CD14-positive monocyte (primary cell): ENCODE measurements around the gene ALKBH4. TPM values are rescaled to one million over a fixed set of nuclear protein-coding genes. Genes with fewer than 3 reads are reported as not detected.
"Not testable (repeated sequence)": the region's sequence is repeated elsewhere in the genome, so short reads cannot be mapped to it uniquely, and the experiment has no call there.

ENCODE experiments used
- DNase-seq, 3 donors: peaks; one replicate each; pipeline ENCODE4 v3.0.0-alpha.2; 2011 to 2022
- H2AFZ ChIP-seq: 2 replicates; pipeline ENCODE4 v1.6.0; 2012; ENCODE audit warnings: mild to moderate bottlenecking, low read depth, low read length, inconsistent platforms; ENCODE audit not compliant: insufficient read depth, poor library complexity, severe bottlenecking
- H3K27ac ChIP-seq, 2 donors: 1 replicate in 1 of 2; 2 replicates in 1 of 2; pipeline ENCODE4 v1.5.1; 2012 to 2013; ENCODE audit warnings: low read length in 2 of 2, control low read depth in 1 of 2, inconsistent platforms in 1 of 2, low read depth in 1 of 2, mild to moderate bottlenecking in 1 of 2
- H3K27me3 ChIP-seq, 2 donors: one replicate each; pipeline versions ENCODE4 v1.6.0 to v1.6.1; 2011 to 2013; ENCODE audit warnings: low read length in 2 of 2; ENCODE audit not compliant: control insufficient read depth in 2 of 2, insufficient read depth in 2 of 2
- H3K36me3 ChIP-seq, 2 donors: replicated peaks in 1 of 2; 1 replicate in 1 of 2; 2 replicates in 1 of 2; pipeline versions ENCODE4 v1.5.1 to v1.6.1; 2012 to 2013; ENCODE audit warnings: low read length in 2 of 2, control low read depth in 1 of 2, inconsistent platforms in 1 of 2, mild to moderate bottlenecking in 1 of 2; ENCODE audit not compliant: insufficient read depth in 2 of 2, control insufficient read depth in 1 of 2
- H3K4me1 ChIP-seq, 2 donors: 1 replicate in 1 of 2; 2 replicates in 1 of 2; pipeline versions ENCODE4 v1.5.1 to v1.6.1; 2012 to 2013; ENCODE audit warnings: low read length in 2 of 2, control low read depth in 1 of 2, inconsistent platforms in 1 of 2, mild to moderate bottlenecking in 1 of 2, moderate library complexity in 1 of 2; ENCODE audit not compliant: insufficient read depth in 2 of 2, control insufficient read depth in 1 of 2
- H3K4me2 ChIP-seq: replicated peaks from 2 replicates; pipeline ENCODE3; 2012; ENCODE audit warnings: low read length, moderate library complexity, mild to moderate bottlenecking; ENCODE audit not compliant: poor library complexity, severe bottlenecking; ENCODE audit errors: extremely low read depth
- H3K4me3 ChIP-seq, 3 experiments: fragments of 200-600 bp in 1 of 3; sonication (generic) in 1 of 3; replicated peaks in 1 of 3; 1 replicate in 2 of 3; 2 replicates in 1 of 3; pipeline ENCODE4 v1.5.1; 2011 to 2013; ENCODE audit warnings: low read length in 3 of 3, mild to moderate bottlenecking in 3 of 3, control low read depth in 2 of 3, low read depth in 2 of 3, inconsistent platforms in 1 of 3, moderate library complexity in 1 of 3
- H3K79me2 ChIP-seq: 2 replicates; pipeline ENCODE4 v1.6.0; 2012; ENCODE audit warnings: mild to moderate bottlenecking, control low read depth, inconsistent platforms, low read length, moderate library complexity; ENCODE audit not compliant: insufficient read depth
- H3K9ac ChIP-seq: 2 replicates; pipeline ENCODE4 v1.6.0; 2017; ENCODE audit warnings: low read length, mild to moderate bottlenecking; ENCODE audit not compliant: insufficient read depth, poor library complexity, severe bottlenecking
- H3K9me3 ChIP-seq, 2 donors: replicated peaks in 1 of 2; 1 replicate in 1 of 2; 2 replicates in 1 of 2; pipeline versions ENCODE4 v1.5.1 to v1.6.1; 2012 to 2013; ENCODE audit warnings: low read length in 2 of 2, control low read depth in 1 of 2; ENCODE audit not compliant: control insufficient read depth in 1 of 2, insufficient read depth in 1 of 2
- H4K20me1 ChIP-seq: 2 replicates; pipeline ENCODE4 v1.6.0; 2012; ENCODE audit warnings: mild to moderate bottlenecking, low read length, control low read depth, moderate library complexity; ENCODE audit not compliant: insufficient read depth
- H3K27ac Mint-ChIP-seq, 7 donors: one replicate each; pipeline ENCODE4 v1.8.0; 2020; ENCODE audit warnings: mild to moderate bottlenecking in 7 of 7, mixed read lengths in 7 of 7, moderate library complexity in 6 of 7, inconsistent platforms in 2 of 7
- H3K27me3 Mint-ChIP-seq, 3 donors: one replicate each; pipeline ENCODE4 v1.8.0; 2021 to 2022; ENCODE audit warnings: low read depth in 3 of 3, mild to moderate bottlenecking in 3 of 3, mixed read lengths in 3 of 3, moderate library complexity in 3 of 3, inconsistent platforms in 1 of 3
- H3K36me3 Mint-ChIP-seq, 2 donors: one replicate each; pipeline ENCODE4 v1.8.0; 2020; ENCODE audit warnings: mixed read lengths in 2 of 2, inconsistent platforms in 1 of 2, mild to moderate bottlenecking in 1 of 2
- H3K4me1 Mint-ChIP-seq: one replicate; pipeline ENCODE4 v1.8.0; 2020; ENCODE audit warnings: mild to moderate bottlenecking, mixed read lengths
- H3K4me3 Mint-ChIP-seq, 2 donors: one replicate each; pipeline ENCODE4 v1.8.0; 2020; ENCODE audit warnings: mild to moderate bottlenecking in 2 of 2, mixed read lengths in 2 of 2, moderate library complexity in 1 of 2
- H3K9me3 Mint-ChIP-seq, 7 donors: one replicate each; pipeline ENCODE4 v1.8.0; 2020 to 2022; ENCODE audit warnings: mixed read lengths in 7 of 7, mild to moderate bottlenecking in 6 of 7, moderate library complexity in 6 of 7, inconsistent platforms in 2 of 7
- WGBS: methylation state at CpG from one replicate; pipeline ENCODE4 v1.1.5; 2013; ENCODE audit warnings: missing lambda C conversion rate; ENCODE audit not compliant: insufficient coverage; 5-methylcytosine and 5-hydroxymethylcytosine counted together
- intact Hi-C, 2 donors: fragments of 100-400 bp; cut with micrococcal nuclease; formaldehyde crosslinking; loops; one replicate each; pipeline versions ENCODE4 v1.15.0 to v1.15.1; 2023
- polyA plus RNA-seq, 3 donors: library from polyadenylated mRNA; depleted of rRNA in 1 of 3; unstranded in 2 of 3; stranded (reverse) in 1 of 3; fragments of 300-500 nt in 2 of 3; fragments of >200 nt in 1 of 3; fragmentation: Illumina TruSeq in 2 of 3; gene quantifications; 1 replicate in 2 of 3; 2 replicates in 1 of 3; pipeline ENCODE4 v1.2.3, GENCODE V29; 2012 to 2021

The ALKBH4 gene
- polyA plus RNA-seq, 3 donors = 2.9 to 11.8 (median 9.7) TPM

GRCh38 chr7:102510575-102510974 is 45.9 kb upstream of the ALKBH4 start:
- H3K27me3 ChIP-seq, H3K27me3 Mint-ChIP-seq, H3K4me3 ChIP-seq, H3K79me2 ChIP-seq, H4K20me1 ChIP-seq, H2AFZ ChIP-seq, H3K4me1 Mint-ChIP-seq, H3K36me3 Mint-ChIP-seq, H3K9me3 Mint-ChIP-seq, H3K4me2 ChIP-seq, H3K9ac ChIP-seq, intact Hi-C loops, H3K4me3 Mint-ChIP-seq, H3K27ac ChIP-seq, H3K9me3 ChIP-seq, DNase-seq, H3K27ac Mint-ChIP-seq, H3K36me3 ChIP-seq: not testable (repeated sequence)
- WGBS = no CpG with 5 or more reads among the region's 8 CpGs
- peaks cover 9 to 12% of the 10 kb centered on the region in 2 donors for H3K4me1 ChIP-seq

GRCh38 chr7:102507410-102508088 is 42.9 kb upstream of the ALKBH4 start:
- H3K4me3 Mint-ChIP-seq, H3K36me3 ChIP-seq, H4K20me1 ChIP-seq, H3K27me3 Mint-ChIP-seq, H3K27ac ChIP-seq, H3K4me3 ChIP-seq, H3K36me3 Mint-ChIP-seq, H3K4me1 ChIP-seq, H3K27me3 ChIP-seq, H3K27ac Mint-ChIP-seq, intact Hi-C loops, H3K9me3 Mint-ChIP-seq, DNase-seq, H3K9ac ChIP-seq, H3K4me2 ChIP-seq, H2AFZ ChIP-seq, H3K79me2 ChIP-seq, H3K4me1 Mint-ChIP-seq, H3K9me3 ChIP-seq: not testable (repeated sequence)
- WGBS = no CpG with 5 or more reads among the region's 8 CpGs

GRCh38 chr7:102505298-102506185 is 40.9 kb upstream of the ALKBH4 start:
- H3K27ac ChIP-seq, H3K4me1 ChIP-seq, H3K4me3 ChIP-seq, H3K27me3 Mint-ChIP-seq, H3K36me3 ChIP-seq, H2AFZ ChIP-seq, H3K4me1 Mint-ChIP-seq, H3K4me2 ChIP-seq, H3K79me2 ChIP-seq, H4K20me1 ChIP-seq, intact Hi-C loops, H3K9me3 Mint-ChIP-seq, H3K9ac ChIP-seq, H3K27me3 ChIP-seq, DNase-seq, H3K36me3 Mint-ChIP-seq, H3K27ac Mint-ChIP-seq, H3K9me3 ChIP-seq, H3K4me3 Mint-ChIP-seq: not testable (repeated sequence)
- no CpG with 5 or more reads among the region's 24 CpGs for WGBS

GRCh38 chr7:102503141-102503540 is 38.5 kb upstream of the ALKBH4 start:
- H3K4me3 ChIP-seq, DNase-seq: not testable (repeated sequence)
- no CpG with 5 or more reads among the region's 12 CpGs for WGBS

More at GRCh38 chr7:102503141-102503540, 38.5 kb upstream of the ALKBH4 start:
- H2AFZ ChIP-seq, H3K36me3 Mint-ChIP-seq, H3K27ac ChIP-seq, H3K27me3 Mint-ChIP-seq, H3K9ac ChIP-seq, H3K36me3 ChIP-seq, H3K79me2 ChIP-seq, H3K27ac Mint-ChIP-seq, H3K27me3 ChIP-seq, H3K4me1 Mint-ChIP-seq, H3K4me3 Mint-ChIP-seq, H3K9me3 Mint-ChIP-seq, H3K4me2 ChIP-seq, H3K9me3 ChIP-seq, H3K4me1 ChIP-seq, H4K20me1 ChIP-seq, intact Hi-C loops: not testable (repeated sequence)
